ENCODE results near the gene RIPOR3. TPM values are rescaled to one million over a fixed set of nuclear protein-coding genes. Genes with fewer than 3 reads are reported as not detected.
"Not testable (repeated sequence)": the region's sequence is repeated elsewhere in the genome, so short reads cannot be mapped to it uniquely, and the experiment has no call there.

Gene RIPOR3
- total RNA-seq, 6 donors from 2014 or later = 2.1 to 36.7 (median 5.1) TPM

DNA sequence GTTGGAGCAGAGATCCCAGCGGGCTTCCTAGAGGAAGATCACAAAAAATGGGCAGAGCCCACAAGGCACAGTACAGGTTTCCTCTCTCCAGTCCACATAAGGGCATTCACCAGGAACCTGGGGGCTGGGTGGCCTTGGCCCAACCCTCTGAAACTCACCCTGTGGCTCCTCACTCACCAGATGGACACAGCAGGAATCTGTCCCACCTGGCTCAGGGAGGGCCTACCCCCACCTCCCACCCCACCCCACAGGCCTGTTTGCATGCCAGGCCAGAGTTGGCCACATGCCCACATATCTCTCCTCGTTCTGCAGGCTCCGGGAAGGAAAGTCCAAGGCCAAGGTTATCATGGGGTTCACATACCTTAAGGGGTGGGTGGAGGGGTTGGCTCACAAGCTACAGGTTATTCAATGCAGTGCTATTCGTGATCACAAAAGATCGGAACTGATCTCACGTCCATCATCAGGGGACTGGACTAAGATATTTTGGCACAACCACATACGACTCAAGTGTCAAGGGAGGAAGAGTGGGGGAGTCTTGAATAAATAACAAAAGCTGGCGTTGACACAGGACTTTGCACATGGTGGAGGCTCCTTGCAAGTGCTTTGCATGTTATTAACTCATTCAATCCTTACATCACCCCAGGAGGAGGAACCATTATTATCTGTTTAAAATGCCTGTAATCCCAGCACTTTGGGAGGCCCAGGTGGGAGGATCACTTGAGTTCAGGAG lies 13.0 kb downstream of the RIPOR3 start:
- TF ChIP-seq POLR2A (IDR thresholded peaks at IDR 0.05) = no peak
- no peak for TF ChIP-seq EP300 (IDR thresholded peaks at IDR 0.05)
- TF ChIP-seq, protein P1, sequence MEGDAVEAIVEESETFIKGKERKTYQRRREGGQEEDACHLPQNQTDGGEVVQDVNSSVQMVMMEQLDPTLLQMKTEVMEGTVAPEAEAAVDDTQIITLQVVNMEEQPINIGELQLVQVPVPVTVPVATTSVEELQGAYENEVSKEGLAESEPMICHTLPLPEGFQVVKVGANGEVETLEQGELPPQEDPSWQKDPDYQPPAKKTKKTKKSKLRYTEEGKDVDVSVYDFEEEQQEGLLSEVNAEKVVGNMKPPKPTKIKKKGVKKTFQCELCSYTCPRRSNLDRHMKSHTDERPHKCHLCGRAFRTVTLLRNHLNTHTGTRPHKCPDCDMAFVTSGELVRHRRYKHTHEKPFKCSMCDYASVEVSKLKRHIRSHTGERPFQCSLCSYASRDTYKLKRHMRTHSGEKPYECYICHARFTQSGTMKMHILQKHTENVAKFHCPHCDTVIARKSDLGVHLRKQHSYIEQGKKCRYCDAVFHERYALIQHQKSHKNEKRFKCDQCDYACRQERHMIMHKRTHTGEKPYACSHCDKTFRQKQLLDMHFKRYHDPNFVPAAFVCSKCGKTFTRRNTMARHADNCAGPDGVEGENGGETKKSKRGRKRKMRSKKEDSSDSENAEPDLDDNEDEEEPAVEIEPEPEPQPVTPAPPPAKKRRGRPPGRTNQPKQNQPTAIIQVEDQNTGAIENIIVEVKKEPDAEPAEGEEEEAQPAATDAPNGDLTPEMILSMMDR (IDR thresholded peaks at IDR 0.05) = no peak
- no peak for TF ChIP-seq POLR2AphosphoS5 (IDR thresholded peaks at IDR 0.05)
- peak in 1 of 2 donors; percentile 35 for DNase-seq
- Histone ChIP-seq H3K4me3 (no peak overlapping the region), H3K27ac (no peak overlapping the region), H3K27me3 (no peaks in the 10 kb centered on the region), H3K4me1 (peaks cover 0 to 5% (median 0%) of the 10 kb centered on the region in 4 donors), H3K36me3 (no peaks in the 10 kb centered on the region), H3K9me3 (no peaks in the 10 kb centered on the region)
- ATAC-seq (ENCODE audit: low FRiP score in 2 of 2) = peak in 1 of 2 donors; percentile 61
- WGBS, 2 donors = 35 to 60% methylated on average over 7 to 8 of the region's 8 CpGs

DNA sequence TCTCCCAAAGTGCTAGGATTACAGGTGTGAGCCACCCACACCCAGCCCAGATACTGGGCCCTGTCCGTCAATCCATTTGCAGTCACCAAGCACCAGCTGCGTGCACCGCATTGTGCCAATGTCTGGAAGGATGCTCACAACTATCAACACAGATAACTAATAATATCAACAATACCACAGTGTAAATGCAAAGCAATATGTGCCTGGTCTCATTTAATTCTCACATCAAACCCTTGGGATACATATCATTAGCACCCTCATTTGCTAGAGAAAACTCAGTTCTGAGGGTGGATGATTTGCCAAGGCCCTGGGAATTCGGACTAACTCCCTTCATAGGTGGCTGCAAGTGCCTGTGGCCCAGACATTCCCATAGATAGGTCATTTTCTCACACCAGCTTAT lies 14.5 kb downstream of the RIPOR3 start:
- 97 to 99% methylated on average over 4 of the region's 4 CpGs for WGBS, 2 donors
- no peak overlapping the region for H3K27ac ChIP-seq
- H3K27me3 ChIP-seq = no peaks in the 10 kb centered on the region
- ATAC-seq (ENCODE audit: low FRiP score in 2 of 2) = no peak
- H3K36me3 ChIP-seq = no peaks in the 10 kb centered on the region
- TF ChIP-seq EP300 (IDR thresholded peaks at IDR 0.05) (no peak), POLR2AphosphoS5 (IDR thresholded peaks at IDR 0.05) (no peak), POLR2A (IDR thresholded peaks at IDR 0.05) (no peak)
- TF ChIP-seq, protein P1 (IDR thresholded peaks at IDR 0.05) = no peak
- H3K4me3 ChIP-seq = no peak overlapping the region
- H3K4me1 ChIP-seq = peaks cover 0 to 5% (median 0%) of the 10 kb centered on the region in 4 donors
- no peak for DNase-seq
- H3K9me3 ChIP-seq = no peaks in the 10 kb centered on the region

DNA sequence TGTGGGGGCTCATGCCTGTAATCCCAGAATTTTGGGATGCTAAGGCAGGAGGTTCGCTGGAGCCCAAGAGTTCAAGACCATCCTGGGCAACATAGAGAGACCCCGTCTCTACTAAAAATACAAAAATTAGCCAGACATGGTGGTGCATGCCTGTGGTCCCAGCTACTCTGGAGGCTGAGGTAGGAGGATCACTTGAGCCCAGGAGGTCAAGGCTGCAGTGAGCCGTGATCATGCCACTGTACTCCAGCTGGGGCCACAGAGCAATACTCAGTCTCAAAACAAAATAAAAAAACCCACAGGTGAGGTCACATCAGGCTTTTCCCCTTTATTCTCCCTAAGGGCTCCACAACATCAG lies 15.0 kb downstream of the RIPOR3 start:
- not testable (repeated sequence) for H3K27ac ChIP-seq; H3K36me3 ChIP-seq; H3K27me3 ChIP-seq; ATAC-seq (ENCODE audit: low FRiP score in 2 of 2); DNase-seq; H3K9me3 ChIP-seq; H3K4me3 ChIP-seq; H3K4me1 ChIP-seq
- WGBS, 2 donors = 90 to 97% methylated on average over 3 of the region's 3 CpGs

DNA sequence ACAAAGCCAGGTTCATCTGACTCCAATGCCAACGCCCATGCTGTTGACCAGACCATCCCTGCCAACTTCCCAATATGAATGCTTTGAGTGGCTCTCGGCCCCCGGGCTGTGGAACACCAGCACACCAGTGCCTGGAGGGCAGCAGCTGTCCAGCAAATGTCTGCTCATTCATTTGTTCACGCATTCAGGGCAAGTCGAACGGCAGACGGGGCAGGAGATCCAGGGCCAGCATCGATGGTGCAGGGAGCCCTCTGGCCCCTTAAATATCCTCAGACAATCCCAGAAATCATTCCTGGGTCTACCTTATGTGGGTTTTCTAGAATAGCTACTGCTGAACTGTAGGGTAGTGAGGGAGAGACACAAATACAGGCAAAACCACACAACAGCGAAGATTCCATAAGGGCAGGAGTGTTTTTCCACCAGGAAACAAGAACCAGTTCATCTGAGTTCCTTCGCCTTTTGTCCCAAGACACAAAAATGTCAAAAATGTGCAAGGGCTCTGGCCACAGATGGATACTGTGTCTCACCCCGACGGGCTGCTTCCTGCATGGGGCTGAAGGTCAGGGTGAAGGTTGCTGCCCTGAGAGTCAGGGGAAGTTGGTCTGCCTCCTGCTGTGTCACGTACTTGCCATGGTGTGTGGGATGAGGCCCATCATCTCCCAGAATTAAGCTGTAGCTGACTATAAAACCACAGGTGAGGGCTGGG lies 15.5 kb downstream of the RIPOR3 start:
- DNase-seq (no peak), ATAC-seq (ENCODE audit: low FRiP score in 2 of 2) (no peak)
- peaks cover 0 to 5% (median 0%) of the 10 kb centered on the region in 4 donors for H3K4me1 ChIP-seq
- no peak for TF ChIP-seq EP300 (IDR thresholded peaks at IDR 0.05)
- WGBS, 2 donors = 60 to 62% methylated on average over 12 to 13 of the region's 13 CpGs
- H3K27ac ChIP-seq = no peak overlapping the region
- H3K36me3 ChIP-seq = no peaks in the 10 kb centered on the region
- H3K27me3 ChIP-seq = no peaks in the 10 kb centered on the region
- H3K9me3 ChIP-seq = no peaks in the 10 kb centered on the region
- H3K4me3 ChIP-seq = no peak overlapping the region

DNA sequence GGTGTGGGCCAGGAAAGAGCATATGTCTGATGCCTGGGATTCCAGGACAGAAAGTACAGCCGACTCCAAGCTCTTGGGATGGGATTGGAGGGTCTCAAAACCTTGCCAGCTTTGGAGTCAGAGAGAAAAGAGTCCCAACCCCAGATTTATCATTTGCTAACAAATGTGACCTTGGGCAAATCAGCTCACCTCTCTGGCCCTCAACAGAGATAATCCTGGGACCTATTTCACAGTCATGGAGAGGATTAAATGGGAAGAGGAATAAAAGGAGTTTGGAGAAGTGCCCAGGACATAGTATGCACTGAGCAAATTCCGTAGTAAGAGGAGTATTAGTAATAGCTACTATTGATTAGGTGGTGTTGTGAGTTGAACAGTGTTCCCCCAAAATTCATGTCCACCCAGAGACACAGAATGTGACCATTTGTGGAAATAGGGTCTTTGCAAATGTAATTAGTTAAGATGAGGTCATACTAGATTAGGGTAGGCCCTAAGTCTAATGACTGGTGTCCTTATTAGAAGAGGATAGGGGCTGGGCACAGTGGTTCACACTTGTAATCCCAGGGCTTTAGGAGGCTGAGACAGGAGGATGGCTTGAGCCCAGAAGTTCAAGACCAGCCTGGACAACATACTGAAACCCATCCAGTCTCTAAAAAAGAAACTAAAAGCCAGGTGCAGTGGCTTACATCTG lies 17.1 kb downstream of the RIPOR3 start:
- no peak overlapping the region for H3K4me3 ChIP-seq
- no peak overlapping the region for H3K27ac ChIP-seq
- TF ChIP-seq POLR2A (IDR thresholded peaks at IDR 0.05) (no peak), EP300 (IDR thresholded peaks at IDR 0.05) (no peak), POLR2AphosphoS5 (IDR thresholded peaks at IDR 0.05) (no peak)
- TF ChIP-seq, protein P1 (IDR thresholded peaks at IDR 0.05) = no peak
- WGBS, 2 donors = 45 to 50% methylated on average over 2 of the region's 2 CpGs
- H3K4me1 ChIP-seq = peaks cover 0 to 5% (median 0%) of the 10 kb centered on the region in 4 donors
- no peaks in the 10 kb centered on the region for H3K36me3 ChIP-seq
- ATAC-seq (ENCODE audit: low FRiP score in 2 of 2) (no peak), DNase-seq (no peak)
- H3K27me3 ChIP-seq = no peaks in the 10 kb centered on the region
- no peaks in the 10 kb centered on the region for H3K9me3 ChIP-seq
